SU-DHL-6 (cell line): ENCODE measurements around the gene MAN2A1.
"Not testable (repeated sequence)": the region's sequence is repeated elsewhere in the genome, so short reads cannot be mapped to it uniquely, and the experiment has no call there.

Source experiments
- H2AFZ ChIP-seq: fragments of 200-600 bp; sonication (generic); 2 replicates; pipeline ENCODE4 v1.6.1; 2014; ENCODE audit warnings: low read depth, mild to moderate bottlenecking, moderate library complexity, mixed read lengths, antibody characterized with exemption, low read length; ENCODE audit not compliant: severe bottlenecking
- H3F3A ChIP-seq: fragments of 200-600 bp; shearing (Covaris generic); 2 replicates; pipeline ENCODE4 v1.6.0; 2016; ENCODE audit warnings: antibody characterized with exemption, mild to moderate bottlenecking; ENCODE audit not compliant: insufficient read depth
- H3K27ac ChIP-seq: fragments of 200-600 bp; sonication (generic); 2 replicates; pipeline ENCODE4 v1.5.1; 2016; ENCODE audit warnings: low read depth, mild to moderate bottlenecking, low read length, moderate library complexity, mixed read lengths
- H3K27me3 ChIP-seq: fragments of 200-600 bp; sonication (generic), shearing (Covaris generic); 2 replicates; pipeline ENCODE4 v1.6.0; 2014; ENCODE audit warnings: mild to moderate bottlenecking, low read length
- H3K36me3 ChIP-seq: fragments of 200-600 bp; sonication (generic); 2 replicates; pipeline ENCODE4 v1.6.1; 2014; ENCODE audit warnings: mild to moderate bottlenecking, low read length, mixed read lengths
- H3K4me2 ChIP-seq: fragments of 300-600, 200-600 bp; shearing (Covaris generic), sonication (generic); 2 replicates; pipeline ENCODE4 v1.6.0; 2014; ENCODE audit warnings: low read length, low read depth, mild to moderate bottlenecking; ENCODE audit not compliant: poor library complexity, severe bottlenecking
- H3K4me3 ChIP-seq: fragments of 200-600 bp; sonication (generic); 2 replicates; pipeline ENCODE4 v1.5.1; 2014; ENCODE audit warnings: antibody characterized with exemption, low read length, mild to moderate bottlenecking, mixed read lengths; ENCODE audit not compliant: insufficient read depth, poor library complexity, severe bottlenecking
- H3K79me2 ChIP-seq: fragments of 200-600 bp; sonication (generic); 2 replicates; pipeline ENCODE4 v1.6.1; 2014; ENCODE audit warnings: mild to moderate bottlenecking, low read length, moderate library complexity; ENCODE audit not compliant: insufficient read depth
- H3K9ac ChIP-seq: fragments of 200-600 bp; sonication (generic); 2 replicates; pipeline ENCODE4 v1.7.0; 2014; ENCODE audit warnings: mild to moderate bottlenecking, low read length
- H3K9me2 ChIP-seq: fragments of 200-600 bp; sonication (generic); replicated peaks from 2 replicates; pipeline ENCODE4 v1.6.1; 2014; ENCODE audit warnings: low read length; ENCODE audit not compliant: insufficient read depth
- H3K9me3 ChIP-seq: fragments of 200-600 bp; sonication (generic); 2 replicates; pipeline ENCODE4 v1.6.1; 2014; ENCODE audit warnings: low read length, mixed read lengths; ENCODE audit not compliant: insufficient read depth
- H4K20me1 ChIP-seq: fragments of 200-600 bp; sonication (generic); 2 replicates; pipeline ENCODE4 v1.6.1; 2014; ENCODE audit warnings: low read depth, mild to moderate bottlenecking, antibody characterized with exemption, low read length, moderate library complexity, mixed read lengths
- CTCF ChIP-seq: fragments of 200-600 bp; sonication (generic); IDR thresholded peaks from one replicate; pipeline ENCODE4 v1.5.1; 2017; ENCODE audit warnings: antibody characterized with exemption, mild to moderate bottlenecking, low read length, moderate library complexity; ENCODE audit not compliant: insufficient read depth, poor library complexity, severe bottlenecking
- EZH2phosphoT487 ChIP-seq: fragments of 200-600 bp; sonication (generic), shearing (Covaris generic); conservative IDR thresholded peaks from 2 replicates; pipeline ENCODE4 v1.6.1; 2018; ENCODE audit warnings: mild to moderate bottlenecking, antibody characterized with exemption, low read length, moderate library complexity, mixed read lengths

The MAN2A1 gene

GRCh38 chr5:109884676-109885075 lies 194.9 kb downstream of the MAN2A1 start:
- H3K9me2 ChIP-seq, result no peaks in the 10 kb centered on the region
- H2AFZ ChIP-seq, result no peak overlapping the region
- no peak overlapping the region for H3K4me3 ChIP-seq
- H3F3A ChIP-seq, result no peaks in the 10 kb centered on the region
- no peaks in the 10 kb centered on the region for H3K36me3 ChIP-seq
- no peak overlapping the region for H3K9ac ChIP-seq
- TF ChIP-seq CTCF (no peak), EZH2phosphoT487 (no peak)
- no peak overlapping the region for H3K4me2 ChIP-seq
- no peaks in the 10 kb centered on the region for H3K27me3 ChIP-seq
- H4K20me1 ChIP-seq, result no peaks in the 10 kb centered on the region
- H3K27ac ChIP-seq, result no peak overlapping the region
- H3K9me3 ChIP-seq, result no peaks in the 10 kb centered on the region
- no peaks in the 10 kb centered on the region for H3K79me2 ChIP-seq

GRCh38 chr5:109885205-109885604 lies 195.5 kb downstream of the MAN2A1 start:
- Histone ChIP-seq H2AFZ (no peak overlapping the region), H3K36me3 (no peaks in the 10 kb centered on the region), H3F3A (no peaks in the 10 kb centered on the region), H3K79me2 (no peaks in the 10 kb centered on the region), H3K4me2 (no peak overlapping the region), H3K9ac (no peak overlapping the region), H3K27ac (no peak overlapping the region), H3K9me2 (no peaks in the 10 kb centered on the region), H3K4me3 (no peak overlapping the region), H3K27me3 (no peaks in the 10 kb centered on the region), H3K9me3 (no peaks in the 10 kb centered on the region), H4K20me1 (no peaks in the 10 kb centered on the region)
- no peak for TF ChIP-seq EZH2phosphoT487
- TF ChIP-seq CTCF, result no peak

GRCh38 chr5:109888989-109889388 lies 199.3 kb downstream of the MAN2A1 start:
- Histone ChIP-seq H3K27me3 (no peaks in the 10 kb centered on the region), H3K4me2 (no peak overlapping the region), H3K36me3 (no peaks in the 10 kb centered on the region), H3F3A (no peaks in the 10 kb centered on the region), H3K79me2 (no peaks in the 10 kb centered on the region), H3K9me2 (no peaks in the 10 kb centered on the region), H4K20me1 (no peaks in the 10 kb centered on the region), H2AFZ (no peak overlapping the region), H3K27ac (no peak overlapping the region), H3K4me3 (no peak overlapping the region), H3K9ac (no peak overlapping the region), H3K9me3 (no peaks in the 10 kb centered on the region)
- TF ChIP-seq CTCF, result no peak
- TF ChIP-seq EZH2phosphoT487, result no peak

- H3K27me3 ChIP-seq, H3K9ac ChIP-seq, H3K36me3 ChIP-seq, H3K4me3 ChIP-seq, H3K9me3 ChIP-seq, H3K9me2 ChIP-seq, H3K79me2 ChIP-seq, H4K20me1 ChIP-seq, H3F3A ChIP-seq, H3K27ac ChIP-seq, H2AFZ ChIP-seq, H3K4me2 ChIP-seq: not testable (repeated sequence)
These were observed 203.5 kb downstream of the MAN2A1 start for GRCh38 chr5:109893271-109893670.
